SK-N-SH (cell line): Measurements from ENCODE around the gene CNKSR2. TPM values are rescaled to one million over a fixed set of nuclear protein-coding genes. Genes with fewer than 3 reads are reported as not detected.

Experiments
- CTCF ChIA-PET: fragments of 300-600, 350-600 bp; formaldehyde crosslinking; extraction: SDS; loops from one replicate; lab custom pipeline; 2021; lab: Yijun Ruan, JAX
- POLR2A ChIA-PET: fragments of 350-600 bp; sonication (Branson Sonifier 250); formaldehyde crosslinking; extraction: SDS; loops from one replicate; lab custom pipeline; 2020; ENCODE audit warnings: antibody characterized with exemption, inconsistent platforms; lab: Yijun Ruan, JAX
- DNase-seq: peaks from one replicate; pipeline ENCODE4 v3.0.0; 2012
- H2AFZ ChIP-seq: fragments of 200-600 bp; sonication (generic); 2 replicates; pipeline ENCODE4 v1.8.1; 2016; ENCODE audit warnings: antibody characterized with exemption, mild to moderate bottlenecking, low read depth
- H3F3A ChIP-seq: fragments of 200-600 bp; sonication (generic); replicated peaks from 2 replicates; pipeline ENCODE3; 2016; ENCODE audit warnings: antibody characterized with exemption, mild to moderate bottlenecking; ENCODE audit not compliant: insufficient read depth
- H3K27ac ChIP-seq, 2 experiments: fragments of 200-500 bp in 1 of 2; fragments of 200-600 bp in 1 of 2; sonication (Bioruptor generic) in 1 of 2; sonication (generic), shearing (Covaris generic) in 1 of 2; 2 replicates each; pipeline versions ENCODE4 v1.5.1 to v1.6.1; 2014 to 2016; ENCODE audit warnings: low read depth in 2 of 2, inconsistent platforms in 1 of 2, low read length in 1 of 2, mild to moderate bottlenecking in 1 of 2, mixed read lengths in 1 of 2
- H3K27me3 ChIP-seq: fragments of 200-600 bp; sonication (generic), shearing (Covaris generic); 2 replicates; pipeline ENCODE4 v1.6.1; 2016; ENCODE audit warnings: mixed run types; ENCODE audit not compliant: insufficient read depth
- H3K36me3 ChIP-seq, 2 experiments: fragments of 200-500 bp in 1 of 2; fragments of 200-600 bp in 1 of 2; sonication (Bioruptor generic) in 1 of 2; sonication (generic) in 1 of 2; replicated peaks in 1 of 2; 2 replicates each; pipeline versions ENCODE3 to v1.5.1; 2014 to 2016; ENCODE audit warnings: low read length in 1 of 2, mild to moderate bottlenecking in 1 of 2; ENCODE audit not compliant: insufficient read depth in 2 of 2, control insufficient read depth in 1 of 2
- H3K4me1 ChIP-seq, 2 experiments: fragments of 200-500 bp in 1 of 2; fragments of 200-600 bp in 1 of 2; sonication (Bioruptor generic) in 1 of 2; sonication (generic), shearing (Covaris generic) in 1 of 2; 2 replicates each; pipeline versions ENCODE4 v1.5.1 to v1.6.1; 2014 to 2016; ENCODE audit warnings: low read depth in 1 of 2, low read length in 1 of 2, mixed run types in 1 of 2; ENCODE audit not compliant: insufficient read depth in 2 of 2, control insufficient read depth in 1 of 2
- H3K4me2 ChIP-seq: fragments of 200-600 bp; sonication (generic), shearing (Covaris generic); 2 replicates; pipeline ENCODE4 v1.6.1; 2017; ENCODE audit warnings: mixed run types
- H3K4me3 ChIP-seq, 2 experiments: fragments of 200-500 bp in 1 of 2; fragments of 200-600 bp in 1 of 2; sonication (Bioruptor generic) in 1 of 2; sonication (generic), shearing (Covaris generic) in 1 of 2; 2 replicates each; pipeline versions ENCODE4 v1.5.1 to v1.8.1; 2014 to 2016; ENCODE audit warnings: low read depth in 2 of 2, inconsistent platforms in 1 of 2, low read length in 1 of 2, mild to moderate bottlenecking in 1 of 2, mixed read lengths in 1 of 2, moderate library complexity in 1 of 2
- H3K79me2 ChIP-seq: fragments of 200-600 bp; sonication (generic); 2 replicates; pipeline ENCODE4 v1.8.1; 2017; ENCODE audit warnings: mild to moderate bottlenecking; ENCODE audit not compliant: insufficient read depth
- H3K9ac ChIP-seq: fragments of 200-600 bp; sonication (generic); 2 replicates; pipeline ENCODE4 v1.6.1; 2017; ENCODE audit warnings: mixed run types
- H3K9me2 ChIP-seq: fragments of 200-600 bp; sonication (generic); 2 replicates; pipeline ENCODE4 v1.6.1; 2017; ENCODE audit warnings: mixed run types
- H3K9me3 ChIP-seq: fragments of 200-600 bp; sonication (generic); 2 replicates; pipeline ENCODE4 v1.6.1; 2017; ENCODE audit warnings: mixed run types, mild to moderate bottlenecking, moderate library complexity
- H4K20me1 ChIP-seq: fragments of 200-600 bp; sonication (generic); 2 replicates; pipeline ENCODE4 v1.6.1; 2017; ENCODE audit warnings: mild to moderate bottlenecking, mixed run types; ENCODE audit not compliant: insufficient read depth
- CHD2 ChIP-seq: fragments of 150-350 bp; IDR thresholded peaks from 2 replicates; pipeline ENCODE4 v1.6.1; 2018; ENCODE audit warnings: low read length; ENCODE audit not compliant: partially characterized antibody
- CTCF ChIP-seq: fragments of 200-600 bp; sonication (generic); IDR thresholded peaks from 2 replicates; pipeline ENCODE4 v1.6.1; 2017; ENCODE audit warnings: antibody characterized with exemption, mild to moderate bottlenecking, moderate library complexity
- EZH2phosphoT487 ChIP-seq: fragments of 200-600 bp; sonication (generic); IDR thresholded peaks from 2 replicates; pipeline ENCODE4 v1.6.1; 2017; ENCODE audit warnings: low read depth, mixed run types, mild to moderate bottlenecking, antibody characterized with exemption, moderate library complexity, borderline replicate concordance
- FOSL2 ChIP-seq: IDR thresholded peaks from 2 replicates; pipeline ENCODE4 v1.4.0; 2012; ENCODE audit warnings: low read depth, mild to moderate bottlenecking, moderate library complexity, borderline replicate concordance
- GABPA ChIP-seq: IDR thresholded peaks from 2 replicates; pipeline ENCODE4 v1.4.0; 2012; ENCODE audit warnings: low read depth, mild to moderate bottlenecking
- GATA2 ChIP-seq: sonication (generic); formaldehyde crosslinking; IDR thresholded peaks from 2 replicates; pipeline ENCODE4 v1.5.0; 2020; ENCODE audit warnings: mild to moderate bottlenecking, missing genetic modification reagents
- MAX ChIP-seq: IDR thresholded peaks from 2 replicates; pipeline ENCODE4 v1.4.0; 2012; ENCODE audit warnings: low read depth
- MXI1 ChIP-seq: IDR thresholded peaks from 2 replicates; pipeline ENCODE4 v1.6.1; 2012; ENCODE audit warnings: mild to moderate bottlenecking, low read depth, low read length, improper control_type of control experiment
- NRF1 ChIP-seq: IDR thresholded peaks from 2 replicates; pipeline ENCODE4 v1.6.1; 2012; ENCODE audit warnings: low read depth, mild to moderate bottlenecking, low read length
- POLR2AphosphoS5 ChIP-seq: IDR thresholded peaks from 2 replicates; pipeline ENCODE4 v1.6.1; 2012; ENCODE audit warnings: low read depth, low read length
- RCOR1 ChIP-seq: fragments of 150-350 bp; IDR thresholded peaks from 2 replicates; pipeline ENCODE4 v1.6.1; 2017; ENCODE audit warnings: antibody characterized with exemption, low read length
- REST ChIP-seq: IDR thresholded peaks from 2 replicates; pipeline ENCODE4 v1.6.1; 2012; ENCODE audit warnings: mild to moderate bottlenecking, low read depth, low read length, moderate library complexity
- RFX5 ChIP-seq: IDR thresholded peaks from 2 replicates; pipeline ENCODE4 v1.6.1; 2012; ENCODE audit warnings: mild to moderate bottlenecking, improper control_type of control experiment, low read length
- RXRA ChIP-seq: IDR thresholded peaks from 2 replicates; pipeline ENCODE4 v1.4.0; 2012; ENCODE audit warnings: low read depth, mild to moderate bottlenecking, borderline replicate concordance
- SMC3 ChIP-seq: IDR thresholded peaks from 2 replicates; pipeline ENCODE4 v1.6.1; 2012; ENCODE audit warnings: low read depth, low read length, improper control_type of control experiment
- TEAD4 ChIP-seq: IDR thresholded peaks from 2 replicates; pipeline ENCODE4 v1.4.0; 2012; ENCODE audit warnings: mild to moderate bottlenecking, borderline replicate concordance; ENCODE audit not compliant: insufficient read depth
- USF2 ChIP-seq: fragments of 150-350 bp; IDR thresholded peaks from 2 replicates; pipeline ENCODE4 v1.6.1; 2017; ENCODE audit warnings: antibody characterized with exemption, low read length, low read depth, borderline replicate concordance
- YY1 ChIP-seq: IDR thresholded peaks from 2 replicates; pipeline ENCODE4 v1.4.0; 2012; ENCODE audit warnings: low read depth, mild to moderate bottlenecking
- ZBTB33 ChIP-seq: IDR thresholded peaks from 2 replicates; pipeline ENCODE4 v1.4.0; 2012; ENCODE audit warnings: low read depth, borderline replicate concordance
- WGBS: methylation state at CpG from one replicate; pipeline ENCODE4 v1.1.6; 2017; ENCODE audit warnings: low lambda C conversion rate; 5-methylcytosine and 5-hydroxymethylcytosine counted together
- polyA plus RNA-seq, 3 experiments: library from polyadenylated mRNA; depleted of rRNA; stranded (reverse); fragments of >200 nt; gene quantifications; 2 replicates each; pipeline ENCODE4 v1.2.3, GENCODE V29; 2012

CNKSR2 gene
- polyA plus RNA-seq, 1 of the 3 experiments (the other 2 are of a cell fraction): 0.03 TPM

- no peaks in the 10 kb centered on the region for H3K79me2 ChIP-seq
- no peaks in the 10 kb centered on the region for H3K36me3 ChIP-seq
- no peak overlapping the region for H3K9ac ChIP-seq
- no peak overlapping the region for H3K4me3 ChIP-seq
- H3K27ac ChIP-seq: no peak overlapping the region
- H3K4me2 ChIP-seq: no peak overlapping the region
- DNase-seq: no peak
- TF ChIP-seq SMC3 (no peak), ZBTB33 (no peak), USF2 (no peak), CHD2 (no peak), GATA2 (no peak), YY1 (no peak), MAX (no peak), MXI1 (no peak), NRF1 (no peak), RXRA (no peak), GABPA (no peak), REST (no peak), FOSL2 (no peak), RFX5 (no peak), EZH2phosphoT487 (no peak), CTCF (no peak), RCOR1 (no peak), POLR2AphosphoS5 (no peak), TEAD4 (no peak)
- H3K27me3 ChIP-seq: no peaks in the 10 kb centered on the region
- H3F3A ChIP-seq: no peaks in the 10 kb centered on the region
- WGBS: 40% methylated on average over 4 of the region's 4 CpGs
- ChIA-PET POLR2A (no interaction called here), CTCF (interaction anchor here (0.8 kb wide), 1 partner anchor 1143 kb away, joined by 3 read pairs; no protein-coding TSS in a partner anchor)
- H4K20me1 ChIP-seq: no peaks in the 10 kb centered on the region
- no peaks in the 10 kb centered on the region for H3K9me2 ChIP-seq
- no peaks in the 10 kb centered on the region; the same call in 1 of the 2 replicates for H3K9me3 ChIP-seq
- no peaks in the 10 kb centered on the region for H3K4me1 ChIP-seq
- H2AFZ ChIP-seq: no peak overlapping the region
These were observed 300.4 kb downstream of the CNKSR2 start for GRCh38 chrX:21674430-21675186.
